Measurements from ENCODE around the gene UQCRQ.

Gene UQCRQ

DNA sequence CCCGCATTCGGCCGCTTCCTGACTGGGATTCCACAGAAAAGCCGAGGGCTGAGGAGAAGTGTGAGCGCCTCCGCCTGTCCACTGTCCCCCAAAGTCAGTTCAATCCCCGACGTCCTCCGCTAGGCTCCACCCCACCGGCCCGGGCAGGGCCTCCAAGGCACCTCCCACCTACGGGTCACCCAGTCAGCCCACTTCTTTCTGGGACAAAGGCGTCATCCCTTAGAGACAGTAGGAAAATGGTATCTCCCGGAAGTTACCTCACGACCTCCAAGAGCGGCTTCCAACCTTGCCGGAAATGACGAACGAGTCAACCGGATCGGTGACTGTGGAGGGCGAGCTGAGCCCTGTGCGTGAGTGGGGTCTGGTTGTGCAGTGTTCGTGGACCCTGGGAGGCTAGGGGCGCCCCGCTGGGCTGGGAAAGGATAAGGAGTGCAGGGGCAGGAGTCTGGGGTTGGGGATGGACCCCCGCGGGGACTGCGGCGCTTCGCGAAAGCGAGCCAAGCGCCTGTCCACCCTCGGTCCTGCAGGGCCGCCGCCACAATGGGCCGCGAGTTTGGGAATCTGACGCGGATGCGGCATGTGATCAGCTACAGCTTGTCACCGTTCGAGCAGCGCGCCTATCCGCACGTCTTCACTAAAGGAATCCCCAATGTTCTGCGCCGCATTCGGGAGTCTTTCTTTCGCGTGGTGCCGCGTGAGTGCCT is at the start of gene UQCRQ, which contains the start of gene GDF9:
UQCRQ (plus strand) TSS at position 301 of the 704 bp plus-strand sequence; CDS start at position 541, 240 bp downstream.
GDF9 (minus strand) TSS at position 128 of the 704 bp plus-strand sequence. CDS start 1,936 bp downstream, outside the sequence.
- peak within 1 kb of the TSS; percentile 100 for H3K4me3 Mint-ChIP-seq
- H3K9me3 Mint-ChIP-seq (ENCODE audit: low read depth): no peaks in the 10 kb centered on the region
- no peaks in the 10 kb centered on the region for H3K27me3 Mint-ChIP-seq
- H3K36me3 Mint-ChIP-seq: peaks cover 10% of the 10 kb centered on the region
- peak within 1 kb of the TSS; percentile 100 for H3K27ac Mint-ChIP-seq
- H3K4me1 Mint-ChIP-seq (ENCODE audit: low read depth): peaks cover 28% of the 10 kb centered on the region

GRCh38 chr5:132817011-132817410 is 49.4 kb upstream of the UQCRQ start:
- Mint-ChIP-seq H3K9me3 (ENCODE audit: low read depth) (no peaks in the 10 kb centered on the region), H3K4me3 (no peak overlapping the region), H3K27ac (no peak overlapping the region), H3K4me1 (ENCODE audit: low read depth) (peaks cover 19% of the 10 kb centered on the region), H3K36me3 (no peaks in the 10 kb centered on the region), H3K27me3 (peaks cover 11% of the 10 kb centered on the region)

DNA sequence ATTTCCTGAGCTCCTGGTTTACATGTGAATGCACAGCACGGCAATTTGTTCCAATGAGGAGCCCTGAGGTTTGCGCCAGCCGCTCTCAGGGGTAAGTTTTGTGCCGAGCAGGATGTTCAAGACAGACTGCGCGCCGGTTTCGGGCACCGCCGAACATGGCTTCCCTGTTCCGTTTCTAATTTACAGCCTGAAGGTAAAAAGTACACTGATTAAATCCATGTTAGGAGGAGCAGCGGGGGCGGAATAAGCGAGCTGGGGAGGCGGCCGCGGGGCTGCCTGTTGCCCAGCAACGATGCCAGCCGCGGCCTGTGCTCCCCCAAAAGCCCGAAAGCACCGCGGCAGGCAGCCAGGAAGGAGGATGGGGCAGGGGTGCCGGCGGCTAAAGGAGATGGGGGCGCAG is 47.0 kb upstream of the UQCRQ start:
- Mint-ChIP-seq H3K27ac (no peak overlapping the region), H3K4me1 (ENCODE audit: low read depth) (peaks cover 11% of the 10 kb centered on the region), H3K9me3 (ENCODE audit: low read depth) (no peaks in the 10 kb centered on the region), H3K36me3 (no peaks in the 10 kb centered on the region), H3K4me3 (peak overlapping the region; percentile 69), H3K27me3 (peaks cover 5% of the 10 kb centered on the region)

- H3K4me3 Mint-ChIP-seq: peak overlapping the region; percentile 60
- H3K4me1 Mint-ChIP-seq (ENCODE audit: low read depth): peaks cover 10% of the 10 kb centered on the region
- peaks cover 5% of the 10 kb centered on the region for H3K27me3 Mint-ChIP-seq
- H3K36me3 Mint-ChIP-seq: no peaks in the 10 kb centered on the region
- no peaks in the 10 kb centered on the region for H3K9me3 Mint-ChIP-seq (ENCODE audit: low read depth)
- no peak overlapping the region for H3K27ac Mint-ChIP-seq
These were observed 46.2 kb upstream of the UQCRQ start for GRCh38 chr5:132820162-132820754.

DNA sequence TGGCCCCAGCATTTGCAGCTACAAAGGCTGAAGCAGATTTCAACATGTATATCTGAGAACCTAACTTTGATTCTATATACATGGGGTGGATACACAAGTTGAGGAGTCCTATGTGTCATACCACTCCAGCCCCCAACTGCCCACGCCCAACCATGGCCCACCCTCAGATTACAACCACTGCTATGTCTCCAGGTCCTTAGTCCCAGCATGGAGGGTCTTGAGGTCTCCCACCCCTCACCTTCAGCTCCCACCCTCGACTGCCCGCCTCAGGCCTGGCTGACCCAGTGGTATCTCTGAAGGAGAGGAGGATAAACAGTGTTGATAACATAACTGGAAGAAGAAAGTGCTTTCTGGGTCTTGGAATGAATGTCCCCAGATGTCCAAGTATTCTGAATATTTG is 45.1 kb upstream of the UQCRQ start:
- H3K27ac Mint-ChIP-seq: no peak overlapping the region
- H3K9me3 Mint-ChIP-seq (ENCODE audit: low read depth): no peaks in the 10 kb centered on the region
- H3K36me3 Mint-ChIP-seq: no peaks in the 10 kb centered on the region
- H3K27me3 Mint-ChIP-seq: peaks cover 6% of the 10 kb centered on the region
- H3K4me1 Mint-ChIP-seq (ENCODE audit: low read depth): peaks cover 10% of the 10 kb centered on the region
- H3K4me3 Mint-ChIP-seq: no peak overlapping the region

DNA sequence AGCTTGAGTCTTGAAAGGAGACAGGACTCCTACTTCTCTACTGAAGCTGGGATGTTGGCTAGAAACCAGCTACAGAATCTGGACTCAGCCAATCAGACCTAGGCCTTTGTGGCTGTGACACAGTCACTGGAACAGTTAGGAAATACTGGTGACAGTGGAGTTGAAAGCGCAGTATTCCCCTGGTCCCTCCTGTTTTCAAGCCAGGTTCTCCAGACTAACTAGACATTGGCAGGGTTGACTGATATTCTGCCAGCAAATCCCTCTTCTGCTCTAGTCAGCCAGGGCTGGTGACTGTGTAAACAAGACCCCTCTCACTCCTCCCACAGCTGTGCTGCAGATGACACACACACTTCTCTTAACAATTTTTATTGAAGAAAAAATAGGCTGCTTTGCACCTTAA is 44.7 kb upstream of the UQCRQ start:
- Mint-ChIP-seq H3K4me3 (no peak overlapping the region), H3K27me3 (peaks cover 9% of the 10 kb centered on the region), H3K9me3 (ENCODE audit: low read depth) (no peaks in the 10 kb centered on the region), H3K4me1 (ENCODE audit: low read depth) (peaks cover 10% of the 10 kb centered on the region), H3K27ac (no peak overlapping the region), H3K36me3 (no peaks in the 10 kb centered on the region)

- peaks cover 10% of the 10 kb centered on the region for H3K4me1 Mint-ChIP-seq (ENCODE audit: low read depth)
- H3K36me3 Mint-ChIP-seq: no peaks in the 10 kb centered on the region
- H3K4me3 Mint-ChIP-seq: no peak overlapping the region
- H3K9me3 Mint-ChIP-seq (ENCODE audit: low read depth): no peaks in the 10 kb centered on the region
- no peak overlapping the region for H3K27ac Mint-ChIP-seq
- H3K27me3 Mint-ChIP-seq: peaks cover 16% of the 10 kb centered on the region
These were observed 43.6 kb upstream of the UQCRQ start for GRCh38 chr5:132822650-132823480.

- Mint-ChIP-seq H3K4me3 (peak overlapping the region; percentile 13), H3K27me3 (peaks cover 17% of the 10 kb centered on the region)
These were observed 42.9 kb upstream of the UQCRQ start for GRCh38 chr5:132823481-132824050.

GRCh38 chr5:132824426-132824825 is 42.0 kb upstream of the UQCRQ start:
- no peaks in the 10 kb centered on the region for H3K9me3 Mint-ChIP-seq (ENCODE audit: low read depth)
- peaks cover 13% of the 10 kb centered on the region for H3K4me1 Mint-ChIP-seq (ENCODE audit: low read depth)
- peak overlapping the region; percentile 62 for H3K4me3 Mint-ChIP-seq
- peaks cover 23% of the 10 kb centered on the region for H3K27me3 Mint-ChIP-seq
- no peak overlapping the region for H3K27ac Mint-ChIP-seq
- H3K36me3 Mint-ChIP-seq: no peaks in the 10 kb centered on the region

More at GRCh38 chr5:132823481-132824050, 42.9 kb upstream of the UQCRQ start:
- Mint-ChIP-seq H3K9me3 (ENCODE audit: low read depth) (no peaks in the 10 kb centered on the region), H3K27ac (no peak overlapping the region), H3K4me1 (ENCODE audit: low read depth) (peaks cover 10% of the 10 kb centered on the region), H3K36me3 (no peaks in the 10 kb centered on the region)

GRCh38 chr5:132825033-132825833 is 41.2 kb upstream of the UQCRQ start:
- peaks cover 7% of the 10 kb centered on the region for H3K4me1 Mint-ChIP-seq (ENCODE audit: low read depth)
- no peak overlapping the region for H3K27ac Mint-ChIP-seq
- H3K36me3 Mint-ChIP-seq: no peaks in the 10 kb centered on the region
- no peaks in the 10 kb centered on the region for H3K9me3 Mint-ChIP-seq (ENCODE audit: low read depth)
- peaks cover 23% of the 10 kb centered on the region for H3K27me3 Mint-ChIP-seq
- H3K4me3 Mint-ChIP-seq: no peak overlapping the region

GRCh38 chr5:132825834-132826391 is 40.5 kb upstream of the UQCRQ start:
- peaks cover 23% of the 10 kb centered on the region for H3K27me3 Mint-ChIP-seq
- no peak overlapping the region for H3K27ac Mint-ChIP-seq

DNA sequence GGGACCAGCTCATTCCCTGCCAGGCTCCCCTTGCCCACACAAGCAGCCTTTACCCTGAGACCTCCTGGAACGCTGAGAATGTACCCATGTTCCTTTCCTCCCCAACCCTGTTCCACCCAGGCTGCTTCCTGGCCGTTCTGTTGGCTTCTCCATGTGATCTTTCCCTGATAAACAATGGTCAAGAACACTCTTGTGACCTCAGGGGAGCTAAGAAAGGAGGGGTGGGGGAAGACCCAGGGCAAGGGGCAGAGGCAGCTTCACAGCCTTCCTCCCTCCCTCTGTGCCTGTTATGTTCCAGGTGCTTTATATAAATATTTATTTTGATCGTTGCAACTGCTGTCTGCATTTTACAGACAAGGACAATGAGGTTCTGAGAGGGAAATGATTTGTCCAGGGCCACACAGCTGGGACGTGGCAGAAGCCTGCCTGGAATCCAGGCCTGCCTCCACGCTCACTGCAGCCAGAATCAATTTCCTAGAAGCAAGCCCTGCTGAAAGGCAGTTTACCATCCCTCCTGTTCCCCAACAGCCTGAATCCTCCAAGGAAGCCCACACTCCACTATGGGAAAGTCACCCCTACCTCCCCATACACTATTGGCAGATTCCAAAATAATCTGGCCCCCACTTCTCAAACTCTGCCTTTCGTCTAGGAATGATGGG is 39.9 kb upstream of the UQCRQ start:
- Mint-ChIP-seq H3K4me3 (peak overlapping the region; percentile 52), H3K27ac (no peak overlapping the region), H3K9me3 (ENCODE audit: low read depth) (no peaks in the 10 kb centered on the region), H3K4me1 (ENCODE audit: low read depth) (peaks cover 8% of the 10 kb centered on the region), H3K27me3 (peaks cover 24% of the 10 kb centered on the region), H3K36me3 (no peaks in the 10 kb centered on the region)

More at GRCh38 chr5:132825834-132826391, 40.5 kb upstream of the UQCRQ start:
- Mint-ChIP-seq H3K36me3 (no peaks in the 10 kb centered on the region), H3K4me1 (ENCODE audit: low read depth) (peaks cover 6% of the 10 kb centered on the region), H3K9me3 (ENCODE audit: low read depth) (no peaks in the 10 kb centered on the region), H3K4me3 (peak overlapping the region; percentile 34)

- H3K27me3 Mint-ChIP-seq: peaks cover 24% of the 10 kb centered on the region
- no peak overlapping the region for H3K27ac Mint-ChIP-seq
- peaks cover 8% of the 10 kb centered on the region for H3K4me1 Mint-ChIP-seq (ENCODE audit: low read depth)
- H3K9me3 Mint-ChIP-seq (ENCODE audit: low read depth): no peaks in the 10 kb centered on the region
- no peaks in the 10 kb centered on the region for H3K36me3 Mint-ChIP-seq
- H3K4me3 Mint-ChIP-seq: no peak overlapping the region
These were observed 38.3 kb upstream of the UQCRQ start for GRCh38 chr5:132827943-132828673.

Data from activated naive CD8-positive, alpha-beta T cell (primary cell).